ENCODE results near the gene UBE2H.

DNA sequence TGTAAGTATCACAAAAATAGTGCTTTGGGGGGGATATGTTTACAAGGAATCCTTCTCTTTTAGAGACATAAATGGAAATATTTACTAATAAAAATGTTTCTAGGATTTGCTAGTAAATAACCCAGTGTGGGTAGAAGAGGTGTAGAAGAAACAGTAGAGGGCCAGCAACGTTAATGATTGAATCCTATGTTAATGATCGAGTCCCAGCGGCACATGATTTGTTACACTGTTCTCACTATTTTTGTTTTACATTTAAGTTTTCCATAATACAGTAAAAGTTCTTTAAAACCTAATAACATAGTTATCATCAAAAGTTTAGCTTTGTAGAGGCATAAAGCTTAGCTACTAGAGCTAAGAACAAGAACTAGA is 66.0 kb downstream of the UBE2H start:
- no peak for TF ChIP-seq EZH2 (IDR thresholded peaks at IDR 0.05)
- TF ChIP-seq POLR2AphosphoS5 (IDR thresholded peaks at IDR 0.05; ENCODE audit: borderline replicate concordance, low read depth, low read length) = no peak
